Measurements from ENCODE around the gene ZNF580. TPM values are rescaled to one million over a fixed set of nuclear protein-coding genes. Genes with fewer than 3 reads are reported as not detected.
A peak's percentile ranks its signal among the peaks of the same experiment; 100 is the strongest.

The ZNF580 gene
- total and polyA plus RNA-seq, 3 donors from 2014 or later: 21.7 to 38.0 (median 37.6) TPM

DNA sequence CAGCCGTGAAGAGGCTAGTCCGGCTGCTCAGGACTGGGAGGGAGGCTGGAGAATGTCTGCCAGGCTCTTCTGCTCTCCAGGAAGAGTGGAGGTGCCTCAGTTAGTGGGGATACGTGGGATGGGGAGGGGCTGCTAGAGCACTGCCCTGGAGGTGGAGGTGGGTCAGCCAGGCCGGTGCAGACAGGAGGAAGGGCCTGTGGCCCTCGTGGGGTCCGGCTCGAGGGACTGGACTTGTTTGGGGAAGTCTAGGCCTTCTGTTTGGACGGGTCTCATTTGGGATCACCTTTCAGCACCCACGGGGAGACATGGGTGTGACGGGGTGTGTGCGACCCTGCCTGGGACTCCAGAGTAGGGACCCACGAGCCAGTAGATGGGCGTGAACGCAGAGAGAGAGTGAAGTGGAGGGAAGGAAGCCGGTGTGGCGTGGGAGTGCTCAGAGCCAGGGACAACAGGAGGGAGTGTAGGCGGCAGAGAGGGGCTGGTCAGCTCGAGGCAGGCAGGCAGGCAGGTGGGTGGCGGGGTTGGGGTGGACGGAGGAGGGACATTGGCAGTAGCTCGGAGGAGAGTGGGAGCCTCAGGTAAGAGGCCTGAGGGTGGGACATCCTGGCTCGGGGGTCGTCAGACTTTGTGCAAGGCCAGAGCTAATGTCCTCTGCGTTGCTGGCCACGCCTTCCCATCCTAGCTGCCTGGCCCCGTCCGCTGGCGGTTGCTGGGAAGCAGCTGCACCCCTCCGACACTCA is 45.7 kb downstream of the ZNF580 start:
- H3K4me3 ChIP-seq: no peak overlapping the region
- TF ChIP-seq, protein P1, sequence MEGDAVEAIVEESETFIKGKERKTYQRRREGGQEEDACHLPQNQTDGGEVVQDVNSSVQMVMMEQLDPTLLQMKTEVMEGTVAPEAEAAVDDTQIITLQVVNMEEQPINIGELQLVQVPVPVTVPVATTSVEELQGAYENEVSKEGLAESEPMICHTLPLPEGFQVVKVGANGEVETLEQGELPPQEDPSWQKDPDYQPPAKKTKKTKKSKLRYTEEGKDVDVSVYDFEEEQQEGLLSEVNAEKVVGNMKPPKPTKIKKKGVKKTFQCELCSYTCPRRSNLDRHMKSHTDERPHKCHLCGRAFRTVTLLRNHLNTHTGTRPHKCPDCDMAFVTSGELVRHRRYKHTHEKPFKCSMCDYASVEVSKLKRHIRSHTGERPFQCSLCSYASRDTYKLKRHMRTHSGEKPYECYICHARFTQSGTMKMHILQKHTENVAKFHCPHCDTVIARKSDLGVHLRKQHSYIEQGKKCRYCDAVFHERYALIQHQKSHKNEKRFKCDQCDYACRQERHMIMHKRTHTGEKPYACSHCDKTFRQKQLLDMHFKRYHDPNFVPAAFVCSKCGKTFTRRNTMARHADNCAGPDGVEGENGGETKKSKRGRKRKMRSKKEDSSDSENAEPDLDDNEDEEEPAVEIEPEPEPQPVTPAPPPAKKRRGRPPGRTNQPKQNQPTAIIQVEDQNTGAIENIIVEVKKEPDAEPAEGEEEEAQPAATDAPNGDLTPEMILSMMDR (IDR thresholded peaks at IDR 0.05): no peak
- no peak for TF ChIP-seq POLR2A (IDR thresholded peaks at IDR 0.05)
- H3K9me3 ChIP-seq: no peaks in the 10 kb centered on the region
- peaks cover 34% of the 10 kb centered on the region for H3K4me1 ChIP-seq
- intact Hi-C loops (cut with DNase I; ENCODE audit: low total_unique reads): no loop called here
- H3K27ac ChIP-seq: no peak overlapping the region
- no peaks in the 10 kb centered on the region for H3K27me3 ChIP-seq
- H3K36me3 ChIP-seq (ENCODE audit: low read depth, missing control alignments): no peaks in the 10 kb centered on the region
- DNase-seq: peak; percentile 63
- 72 to 84% methylated on average over 28 to 29 of the region's 29 CpGs for WGBS, 2 donors

DNA sequence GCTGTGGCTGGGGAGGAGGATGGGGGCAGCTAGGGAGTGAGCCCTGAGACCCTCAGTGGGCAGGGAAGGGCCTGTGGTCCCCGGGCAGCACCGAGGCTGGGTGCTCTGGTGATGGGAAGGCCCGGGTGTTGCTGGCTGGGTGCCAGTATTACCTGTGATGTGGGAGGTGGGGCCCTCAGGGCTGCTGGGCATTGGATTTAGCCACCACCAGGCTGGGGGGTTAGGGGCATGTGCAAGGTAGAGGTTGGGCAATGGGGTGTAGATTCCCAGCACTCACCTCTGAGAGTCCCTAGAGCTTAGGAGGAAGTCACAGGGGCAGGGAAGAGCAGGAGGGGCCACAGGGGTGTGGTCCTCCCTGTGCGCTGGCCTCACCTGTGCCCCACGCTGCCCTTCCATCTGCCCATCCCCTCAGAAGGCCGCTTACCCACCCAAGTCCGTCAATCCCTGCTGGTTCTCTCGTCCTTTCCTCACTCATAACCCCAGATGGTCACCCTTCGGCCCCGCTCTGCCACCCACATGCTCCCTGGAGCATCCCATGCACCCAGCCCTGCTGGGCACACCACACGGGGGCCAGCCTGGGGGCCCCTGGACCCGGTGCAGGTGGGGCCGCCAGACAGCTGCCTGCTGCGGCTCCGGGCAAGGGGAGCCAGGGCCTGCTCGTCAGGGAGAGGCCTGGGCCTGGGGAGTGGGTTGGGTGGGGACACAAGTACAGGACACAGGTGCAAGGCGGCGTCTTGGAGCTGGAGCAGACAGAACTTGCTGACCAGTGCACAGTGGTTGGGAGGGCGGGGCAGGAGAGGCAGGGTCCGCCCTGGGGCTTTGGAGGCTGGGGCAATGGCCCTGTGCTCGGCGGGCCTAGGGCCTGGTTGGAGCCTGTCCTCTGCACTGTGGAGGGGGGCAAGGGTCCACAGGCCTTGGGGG is 46.7 kb downstream of the ZNF580 start:
- Histone ChIP-seq H3K9me3 (no peaks in the 10 kb centered on the region), H3K4me3 (no peak overlapping the region), H3K27me3 (no peaks in the 10 kb centered on the region), H3K27ac (peak overlapping the region in 1 of 2 donors; percentile 13), H3K4me1 (peaks cover 34% of the 10 kb centered on the region), H3K36me3 (ENCODE audit: low read depth, missing control alignments) (no peaks in the 10 kb centered on the region)
- no peak for DNase-seq
- intact Hi-C loops (cut with DNase I; ENCODE audit: low total_unique reads): no loop called here
- TF ChIP-seq POLR2A (IDR thresholded peaks at IDR 0.05): no peak
- WGBS, 2 donors: 89 to 90% methylated on average over 10 to 22 of the region's 22 CpGs

DNA sequence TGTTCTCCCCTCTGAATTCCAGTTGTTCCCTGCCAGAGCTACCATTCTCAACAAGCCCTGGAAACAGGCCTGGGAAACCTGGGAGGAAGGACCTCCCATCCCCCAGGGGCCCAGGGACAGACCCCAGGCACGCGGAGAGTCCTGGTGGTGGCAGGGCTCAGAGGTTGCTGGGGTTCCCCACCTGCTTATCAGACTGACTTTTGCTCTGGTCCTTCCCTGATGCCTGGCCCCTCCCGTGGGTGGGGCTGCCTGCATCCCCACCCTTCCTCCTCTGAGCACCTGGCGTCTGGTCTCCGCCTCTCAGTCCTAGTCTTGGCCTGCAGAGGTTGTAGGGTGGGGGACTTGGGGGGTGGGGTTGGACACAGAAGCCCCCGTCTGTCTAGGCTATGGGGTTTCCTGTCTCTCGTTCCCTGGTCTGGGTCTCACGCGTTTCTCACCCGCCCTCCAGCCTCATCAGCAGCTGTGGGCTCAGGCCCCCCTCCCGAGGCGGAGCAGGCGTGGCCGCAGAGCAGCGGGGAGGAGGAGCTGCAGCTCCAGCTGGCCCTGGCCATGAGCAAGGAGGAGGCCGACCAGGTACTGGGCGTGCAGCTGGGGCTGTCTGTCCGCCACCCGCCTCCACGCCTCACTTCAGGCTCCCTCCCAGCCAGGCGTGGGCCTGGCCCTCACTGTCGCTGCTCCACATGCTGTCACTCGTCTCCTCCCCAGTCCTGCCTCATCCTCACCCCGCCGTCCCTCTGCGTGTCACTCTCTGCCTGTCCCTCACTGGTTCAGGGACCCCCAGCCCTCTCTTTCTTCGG is 47.8 kb downstream of the ZNF580 start:
- peaks cover 34% of the 10 kb centered on the region for H3K4me1 ChIP-seq
- no peak for TF ChIP-seq POLR2A (IDR thresholded peaks at IDR 0.05)
- TF ChIP-seq, protein P1 (IDR thresholded peaks at IDR 0.05): no peak
- H3K27ac ChIP-seq: peak overlapping the region; percentile 13 to 56
- DNase-seq: peak; percentile 90
- no peak overlapping the region for H3K4me3 ChIP-seq
- intact Hi-C loops (cut with DNase I; ENCODE audit: low total_unique reads): no loop called here
- no peaks in the 10 kb centered on the region for H3K36me3 ChIP-seq (ENCODE audit: low read depth, missing control alignments)
- H3K9me3 ChIP-seq: no peaks in the 10 kb centered on the region
- H3K27me3 ChIP-seq: no peaks in the 10 kb centered on the region
- 55 to 66% methylated on average over 11 to 27 of the region's 27 CpGs for WGBS, 2 donors

DNA sequence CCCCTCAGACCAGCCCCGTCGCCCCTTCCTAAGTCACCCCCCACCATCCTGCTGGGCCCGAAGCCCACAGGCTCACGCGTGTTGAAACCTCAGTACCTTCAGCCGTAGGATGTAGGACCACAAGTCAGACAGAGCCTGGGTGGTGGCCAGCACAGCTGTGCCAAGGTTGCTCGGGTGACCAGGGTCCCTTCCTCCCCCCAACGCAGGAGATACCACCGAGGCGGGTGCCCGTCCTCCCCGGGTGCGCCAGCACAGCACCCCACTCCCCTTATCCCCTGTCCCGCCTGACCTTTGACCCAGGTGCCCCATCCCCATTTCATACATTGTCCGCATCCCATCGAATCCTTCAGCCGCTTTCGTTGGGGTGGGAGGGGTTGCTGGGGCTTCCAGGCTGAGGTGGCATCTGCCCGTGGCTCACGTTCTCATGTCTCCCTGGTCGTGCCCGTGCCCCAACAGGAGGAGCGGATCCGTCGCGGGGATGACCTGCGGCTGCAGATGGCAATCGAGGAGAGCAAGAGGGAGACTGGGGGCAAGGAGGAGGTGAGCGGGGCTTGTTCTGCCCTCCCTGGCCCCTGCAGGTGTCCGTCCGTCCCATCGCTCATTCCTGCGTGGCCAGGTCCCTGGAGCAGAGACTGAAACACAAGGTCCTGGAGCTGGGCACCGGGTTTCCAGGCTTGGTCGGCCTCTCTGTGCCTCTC is 48.8 kb downstream of the ZNF580 start:
- TF ChIP-seq, protein P1 (IDR thresholded peaks at IDR 0.05): no peak
- TF ChIP-seq POLR2A (IDR thresholded peaks at IDR 0.05): no peak
- WGBS, 2 donors: 84 to 85% methylated on average over 32 to 35 of the region's 35 CpGs
- Histone ChIP-seq H3K36me3 (ENCODE audit: low read depth, missing control alignments) (no peaks in the 10 kb centered on the region), H3K27me3 (no peaks in the 10 kb centered on the region), H3K9me3 (no peaks in the 10 kb centered on the region), H3K4me3 (no peak overlapping the region), H3K27ac (peak overlapping the region; percentile 10 to 56), H3K4me1 (peaks cover 27% of the 10 kb centered on the region)
- intact Hi-C loops (cut with DNase I; ENCODE audit: low total_unique reads): no loop called here
- no peak for DNase-seq
